Gastroesophageal sphincter (tissue), 3 donors: ENCODE results near the gene SH3RF2.

Experiments
- CTCF ChIP-seq, 4 experiments: fragments of 200-600 bp in 2 of 4; fragments of 450-650 bp in 2 of 4; sonication (generic) in 1 of 4; IDR thresholded peaks; one replicate each; pipeline ENCODE4 v1.5.1; 2017 to 2019; ENCODE audit warnings: antibody characterized with exemption in 4 of 4, mild to moderate bottlenecking in 2 of 4, moderate library complexity in 2 of 4
- EP300 ChIP-seq: sonication (generic); formaldehyde crosslinking; IDR thresholded peaks from one replicate; pipeline ENCODE4 v1.6.1; 2017; ENCODE audit warnings: antibody characterized with exemption, mild to moderate bottlenecking
- POLR2A ChIP-seq, 2 donors: fragments of 450-650 bp; IDR thresholded peaks; one replicate each; pipeline ENCODE4 v1.6.1; 2017; ENCODE audit warnings: antibody characterized with exemption in 2 of 2, mild to moderate bottlenecking in 2 of 2, moderate library complexity in 1 of 2
- POLR2AphosphoS5 ChIP-seq: sonication (generic); formaldehyde crosslinking; IDR thresholded peaks from one replicate; pipeline ENCODE4 v1.6.1; 2017; ENCODE audit warnings: antibody characterized with exemption

- TF ChIP-seq POLR2A (IDR thresholded peaks at IDR 0.05): no peak
- TF ChIP-seq CTCF (IDR thresholded peaks at IDR 0.05): no peak
- TF ChIP-seq EP300: no peak
- TF ChIP-seq POLR2AphosphoS5: no peak
Observed at GRCh38 chr5:145948921-145949320, 12.5 kb downstream of the SH3RF2 start.
